PC-3 (cell line): ENCODE measurements around the gene RBM12.

ENCODE experiments used
- CTCF ChIP-seq: fragments of 300-600 bp; sonication (generic); conservative IDR thresholded peaks from 2 replicates; pipeline ENCODE4 v1.5.1; 2017; ENCODE audit warnings: antibody characterized with exemption, low read depth, mild to moderate bottlenecking, low read length
- EZH2 ChIP-seq: fragments of 300-600 bp; sonication (generic); IDR thresholded peaks from one replicate; pipeline ENCODE4 v1.6.1; 2017; ENCODE audit warnings: antibody characterized with exemption, mild to moderate bottlenecking, low read length; ENCODE audit not compliant: unreplicated experiment

DNA sequence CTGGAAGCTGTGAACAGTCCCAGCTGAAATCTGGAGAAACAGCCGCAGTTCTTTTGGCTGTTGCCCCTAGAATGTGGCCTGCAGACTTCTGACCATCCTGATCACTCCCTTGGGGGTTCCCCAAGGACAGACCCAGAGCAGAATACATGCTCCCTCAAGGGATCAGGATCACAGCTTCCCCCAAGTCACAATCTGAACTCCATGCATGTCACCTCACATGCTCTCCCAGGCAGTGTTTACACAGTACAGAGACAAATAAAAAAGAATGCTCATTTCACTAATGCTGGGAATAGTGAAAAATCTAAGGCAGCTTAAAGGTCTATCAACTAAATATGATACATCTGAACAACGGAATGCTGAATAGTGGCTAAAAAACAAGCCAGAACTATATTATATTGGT is 28.6 kb downstream of the RBM12 start:
- TF ChIP-seq CTCF (no peak), EZH2 (no peak)
